Left ventricle myocardium inferior (tissue), 1 donor: ENCODE results near the gene KCNT2. TPM values are rescaled to one million over a fixed set of nuclear protein-coding genes. Genes with fewer than 3 reads are reported as not detected.
"Not testable (repeated sequence)": the region's sequence is repeated elsewhere in the genome, so short reads cannot be mapped to it uniquely, and the experiment has no call there.

Experiments
- DNase-seq: peaks from one replicate; pipeline ENCODE4 v3.0.0-alpha.2; 2020
- H3K27ac ChIP-seq: fragments of 200-600 bp; replicated peaks from 2 replicates; pipeline ENCODE4 v1.8.0; 2021
- H3K27me3 ChIP-seq: fragments of 200-600 bp; 2 replicates; pipeline ENCODE4 v1.8.0; 2021; ENCODE audit warnings: low read depth
- H3K36me3 ChIP-seq: fragments of 200-600 bp; 2 replicates; pipeline ENCODE4 v1.8.0; 2021
- H3K4me1 ChIP-seq: fragments of 200-600 bp; 2 replicates; pipeline ENCODE4 v1.8.0; 2021
- H3K4me3 ChIP-seq: fragments of 200-600 bp; 2 replicates; pipeline ENCODE4 v1.8.0; 2021; ENCODE audit warnings: mild to moderate bottlenecking, moderate library complexity
- H3K9me3 ChIP-seq: fragments of 200-600 bp; replicated peaks from 2 replicates; pipeline ENCODE4 v1.8.0; 2021
- intact Hi-C: fragments of 100-400 bp; cut with micrococcal nuclease; formaldehyde crosslinking; loops from one replicate; pipeline ENCODE4 v1.11.0; 2022
- total RNA-seq: library from RNA; stranded (reverse); fragmentation: NEBNext Ultra II Directional; extraction: Animal tissue kit (Norgen Biotek cat#: 25700); gene quantifications from one replicate; pipeline ENCODE4 v1.2.1, GENCODE V29; 2021
- TF ChIP-seq, protein P1 (sequence below): fragments of 200-600 bp; IDR thresholded peaks from 2 replicates; pipeline ENCODE4 v1.8.0; 2021; ENCODE audit warnings: antibody characterized with exemption, mild to moderate bottlenecking, borderline replicate concordance
- donor health status: DM: no; HTN: yes; CAD: no; lungs with severe emphysema.

KCNT2 gene
- total RNA-seq, 1 donor from 2014 or later = 0.60 TPM

DNA sequence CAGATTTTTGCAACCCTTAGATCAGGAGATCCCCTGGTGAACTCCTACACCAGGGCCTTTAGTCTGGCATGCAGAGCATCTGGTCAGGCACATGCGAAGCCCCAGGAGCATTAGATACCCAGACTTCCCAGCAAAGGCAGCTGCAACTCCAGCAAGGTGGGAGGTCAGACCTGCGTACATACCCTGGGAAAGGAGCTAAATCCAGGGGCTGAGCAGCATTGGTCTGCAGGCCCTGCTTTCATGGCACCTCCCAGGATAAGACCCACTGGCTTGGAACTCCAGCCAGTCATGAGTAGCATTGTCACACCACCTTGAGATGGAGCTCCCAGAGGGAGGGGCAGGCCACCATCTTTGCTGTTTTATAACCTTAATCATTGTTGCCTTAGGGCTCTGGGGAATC is 92.3 kb downstream of the KCNT2 start:
- Histone ChIP-seq H3K4me3 (no peak overlapping the region), H3K9me3 (peaks cover 27% of the 10 kb centered on the region), H3K36me3 (no peaks in the 10 kb centered on the region), H3K27ac (no peak overlapping the region), H3K27me3 (no peaks in the 10 kb centered on the region), H3K4me1 (no peaks in the 10 kb centered on the region)
- DNase-seq = no peak
- intact Hi-C loops = no loop called here
- TF ChIP-seq, protein P1, sequence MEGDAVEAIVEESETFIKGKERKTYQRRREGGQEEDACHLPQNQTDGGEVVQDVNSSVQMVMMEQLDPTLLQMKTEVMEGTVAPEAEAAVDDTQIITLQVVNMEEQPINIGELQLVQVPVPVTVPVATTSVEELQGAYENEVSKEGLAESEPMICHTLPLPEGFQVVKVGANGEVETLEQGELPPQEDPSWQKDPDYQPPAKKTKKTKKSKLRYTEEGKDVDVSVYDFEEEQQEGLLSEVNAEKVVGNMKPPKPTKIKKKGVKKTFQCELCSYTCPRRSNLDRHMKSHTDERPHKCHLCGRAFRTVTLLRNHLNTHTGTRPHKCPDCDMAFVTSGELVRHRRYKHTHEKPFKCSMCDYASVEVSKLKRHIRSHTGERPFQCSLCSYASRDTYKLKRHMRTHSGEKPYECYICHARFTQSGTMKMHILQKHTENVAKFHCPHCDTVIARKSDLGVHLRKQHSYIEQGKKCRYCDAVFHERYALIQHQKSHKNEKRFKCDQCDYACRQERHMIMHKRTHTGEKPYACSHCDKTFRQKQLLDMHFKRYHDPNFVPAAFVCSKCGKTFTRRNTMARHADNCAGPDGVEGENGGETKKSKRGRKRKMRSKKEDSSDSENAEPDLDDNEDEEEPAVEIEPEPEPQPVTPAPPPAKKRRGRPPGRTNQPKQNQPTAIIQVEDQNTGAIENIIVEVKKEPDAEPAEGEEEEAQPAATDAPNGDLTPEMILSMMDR = no peak

DNA sequence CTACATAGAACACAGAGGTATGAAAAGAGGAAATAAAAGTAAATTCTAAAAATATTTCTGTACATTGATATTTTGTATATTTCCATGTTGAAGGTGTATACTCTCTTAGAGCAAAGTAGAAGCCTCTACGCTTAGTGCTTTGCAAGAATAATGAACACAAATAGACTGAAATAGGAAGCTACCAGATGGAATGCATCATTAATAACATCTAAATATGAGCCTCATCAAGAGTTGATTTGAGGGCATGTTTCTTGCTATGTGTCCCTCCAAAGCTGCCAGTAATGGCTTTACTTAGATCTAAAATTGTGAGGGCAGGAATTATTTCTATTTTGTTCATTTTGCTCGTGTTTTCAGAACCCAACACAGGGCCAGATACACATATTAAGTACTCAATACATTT is 94.4 kb downstream of the KCNT2 start:
- no peak overlapping the region for H3K4me3 ChIP-seq
- peaks cover 9% of the 10 kb centered on the region for H3K9me3 ChIP-seq
- no peak overlapping the region for H3K27ac ChIP-seq
- TF ChIP-seq, protein P1 = no peak
- intact Hi-C loops = no loop called here
- H3K36me3 ChIP-seq = no peaks in the 10 kb centered on the region
- H3K4me1 ChIP-seq = no peaks in the 10 kb centered on the region
- no peaks in the 10 kb centered on the region for H3K27me3 ChIP-seq
- no peak for DNase-seq

DNA sequence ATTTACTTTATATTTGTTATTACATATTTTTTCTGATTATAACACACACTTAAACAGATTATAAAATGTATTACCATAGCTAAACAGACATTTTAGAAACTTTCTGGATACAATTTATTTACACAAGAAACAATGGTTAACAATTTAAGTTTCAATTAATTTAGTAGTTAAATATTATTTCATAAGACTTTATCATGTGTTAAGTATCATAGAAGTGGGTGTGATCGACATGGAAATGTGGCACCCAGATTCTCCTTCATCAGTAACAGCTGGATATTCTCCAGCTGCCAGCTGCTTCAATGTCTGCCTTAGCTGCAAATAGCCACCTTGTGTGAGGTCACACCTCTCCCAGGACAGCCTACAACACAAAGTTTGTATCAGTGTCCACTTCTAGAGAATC is 97.8 kb downstream of the KCNT2 start:
- no peak for DNase-seq
- no peak overlapping the region for H3K27ac ChIP-seq
- intact Hi-C loops = no loop called here
- TF ChIP-seq, protein P1 = no peak
- H3K27me3 ChIP-seq = no peaks in the 10 kb centered on the region
- no peaks in the 10 kb centered on the region for H3K4me1 ChIP-seq
- no peaks in the 10 kb centered on the region for H3K9me3 ChIP-seq
- no peaks in the 10 kb centered on the region for H3K36me3 ChIP-seq
- H3K4me3 ChIP-seq = no peak overlapping the region

GRCh38 chr1:196504224-196504623 is 104.0 kb downstream of the KCNT2 start:
- intact Hi-C loops, H3K4me1 ChIP-seq, H3K27ac ChIP-seq, H3K4me3 ChIP-seq, H3K27me3 ChIP-seq, DNase-seq, H3K36me3 ChIP-seq: not testable (repeated sequence)
- H3K9me3 ChIP-seq = peaks cover 12% of the 10 kb centered on the region

DNA sequence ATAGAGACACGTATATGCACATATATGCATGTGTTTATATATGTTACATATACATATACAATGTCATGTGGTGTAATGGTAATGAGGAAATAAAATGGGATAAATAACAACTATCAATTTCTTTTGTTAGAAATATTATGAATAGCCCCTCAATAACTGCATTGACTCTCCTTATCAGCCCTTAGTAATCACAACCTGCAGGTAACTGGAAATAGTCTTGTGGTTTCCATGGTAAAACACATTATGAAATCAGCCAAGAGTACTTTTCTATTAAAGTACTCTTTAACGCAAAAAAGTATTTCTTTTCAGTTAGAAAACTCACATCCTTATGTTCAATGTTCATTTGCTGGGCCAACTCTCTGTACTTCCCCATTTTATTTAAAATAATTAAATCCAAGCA is 105.8 kb downstream of the KCNT2 start:
- no peak for DNase-seq
- peaks cover 12% of the 10 kb centered on the region for H3K9me3 ChIP-seq
- intact Hi-C loops = no loop called here
- H3K4me3 ChIP-seq = no peak overlapping the region
- TF ChIP-seq, protein P1 = no peak
- no peaks in the 10 kb centered on the region for H3K27me3 ChIP-seq
- no peaks in the 10 kb centered on the region for H3K36me3 ChIP-seq
- H3K27ac ChIP-seq = no peak overlapping the region
- H3K4me1 ChIP-seq = no peaks in the 10 kb centered on the region

DNA sequence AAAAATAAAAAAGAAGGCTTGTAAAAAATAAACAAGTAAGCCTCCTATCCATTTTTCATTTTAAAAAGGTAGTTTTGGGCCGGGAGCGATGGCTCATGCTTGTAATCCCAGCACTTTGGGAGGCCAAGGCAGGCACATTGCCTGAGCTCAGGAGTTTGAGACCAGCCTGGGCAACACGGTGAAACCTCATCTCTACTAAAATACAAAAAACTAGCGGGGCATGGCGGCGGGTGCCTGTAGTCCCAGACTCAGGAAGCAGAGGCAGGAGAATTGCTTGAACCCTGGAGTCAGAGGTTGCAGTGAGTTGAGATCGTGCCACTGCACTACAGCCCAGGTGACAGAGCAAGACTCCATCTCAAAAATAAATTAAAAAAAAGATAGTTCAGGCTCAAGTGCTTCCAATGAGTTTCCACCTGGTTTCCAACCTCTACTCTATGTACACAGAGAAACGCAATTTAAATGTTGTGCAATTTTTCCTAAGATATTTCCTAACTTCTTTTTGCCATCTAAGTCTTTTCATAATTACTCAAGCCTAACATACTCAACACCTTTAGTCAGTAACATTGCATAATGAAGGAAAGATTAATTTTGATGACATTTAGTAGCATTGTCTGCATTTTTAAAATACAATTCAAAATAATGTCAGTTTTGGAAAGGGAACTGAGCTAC is 106.3 kb downstream of the KCNT2 start:
- TF ChIP-seq, protein P1 = no peak
- H3K27ac ChIP-seq = no peak overlapping the region
- no peaks in the 10 kb centered on the region for H3K4me1 ChIP-seq
- no peak overlapping the region for H3K4me3 ChIP-seq
- intact Hi-C loops = no loop called here
- H3K27me3 ChIP-seq = no peaks in the 10 kb centered on the region
- DNase-seq = no peak
- no peaks in the 10 kb centered on the region for H3K36me3 ChIP-seq
- H3K9me3 ChIP-seq = peaks cover 12% of the 10 kb centered on the region
